ENCODE measurements around the gene SYNGAP1.
"Not testable (repeated sequence)": the region's sequence is repeated elsewhere in the genome, so short reads cannot be mapped to it uniquely, and the experiment has no call there.

The SYNGAP1 gene

DNA sequence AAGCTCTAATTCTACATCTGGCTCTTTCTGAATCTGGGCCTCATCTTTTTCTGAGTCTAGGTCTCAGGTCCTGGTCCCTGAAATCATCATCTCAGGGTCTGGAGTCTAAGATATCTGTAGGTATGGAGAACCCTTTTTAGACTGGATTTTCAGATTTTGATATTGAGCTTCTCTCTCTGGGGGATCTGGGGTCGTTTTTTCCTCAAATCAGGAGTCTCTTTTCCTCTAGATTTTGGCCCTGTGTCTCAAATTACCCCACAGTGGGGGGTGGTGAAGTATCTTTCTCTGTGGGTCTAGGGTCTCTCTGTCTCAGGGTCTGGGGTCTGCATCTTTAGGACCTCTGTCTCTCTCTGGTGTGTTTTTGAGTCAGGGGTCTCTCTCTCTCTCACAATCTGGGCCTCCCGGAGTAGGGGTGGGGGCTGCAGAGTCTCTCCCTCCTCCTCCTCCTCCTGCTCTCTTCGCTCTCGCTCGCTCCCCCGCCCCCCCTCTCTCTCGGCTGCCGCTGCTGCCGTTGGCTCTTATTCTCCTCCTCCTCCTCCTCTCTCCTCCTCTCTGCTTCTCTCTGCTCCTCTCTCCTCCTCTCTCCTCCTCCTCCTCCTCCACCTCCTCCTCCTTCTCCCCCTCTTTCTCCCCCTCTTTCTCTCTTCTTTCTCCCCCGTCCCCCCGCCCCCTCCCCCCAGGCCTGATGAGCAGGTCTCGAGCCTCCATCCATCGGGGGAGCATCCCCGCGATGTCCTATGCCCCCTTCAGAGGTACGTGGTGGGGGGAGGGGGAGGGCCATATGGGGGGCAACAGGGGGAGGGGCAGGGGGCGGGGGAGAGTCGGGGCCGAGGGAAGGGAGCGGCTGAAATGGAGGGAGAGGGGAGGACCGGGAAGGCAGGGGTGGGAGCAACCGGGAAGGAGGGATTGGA is at the start of gene SYNGAP1:
TSS of gene SYNGAP1 (plus strand) at position 486 of the 911 bp plus-strand sequence. CDS start at position 686, 200 bp downstream.
- no peak for DNase-seq (ENCODE audit: low spot score)

DNA sequence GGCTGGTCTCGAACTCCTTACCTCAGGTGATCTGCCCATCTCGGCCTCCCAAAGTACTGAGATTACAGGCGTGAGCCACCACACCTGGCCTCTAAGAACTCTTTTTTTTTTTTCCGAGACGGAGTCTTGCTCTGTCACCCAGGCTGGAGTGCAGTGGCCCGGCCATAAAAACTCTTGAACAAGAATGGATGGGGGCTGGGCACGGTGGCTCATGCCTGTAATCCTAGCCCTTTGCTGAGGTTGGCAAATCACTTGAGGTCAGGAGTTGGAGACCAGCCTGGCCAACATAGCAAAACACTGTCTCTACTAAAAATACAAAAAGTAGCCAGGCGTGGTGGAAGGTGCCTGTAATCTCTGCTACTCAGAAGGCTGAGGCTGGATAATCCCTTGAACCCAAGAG is 48.0 kb upstream of the SYNGAP1 start:
- not testable (repeated sequence) for DNase-seq (ENCODE audit: low spot score)

- DNase-seq (ENCODE audit: low spot score): no peak
These were observed 47.2 kb upstream of the SYNGAP1 start for GRCh38 chr6:33372526-33373123.

DNA sequence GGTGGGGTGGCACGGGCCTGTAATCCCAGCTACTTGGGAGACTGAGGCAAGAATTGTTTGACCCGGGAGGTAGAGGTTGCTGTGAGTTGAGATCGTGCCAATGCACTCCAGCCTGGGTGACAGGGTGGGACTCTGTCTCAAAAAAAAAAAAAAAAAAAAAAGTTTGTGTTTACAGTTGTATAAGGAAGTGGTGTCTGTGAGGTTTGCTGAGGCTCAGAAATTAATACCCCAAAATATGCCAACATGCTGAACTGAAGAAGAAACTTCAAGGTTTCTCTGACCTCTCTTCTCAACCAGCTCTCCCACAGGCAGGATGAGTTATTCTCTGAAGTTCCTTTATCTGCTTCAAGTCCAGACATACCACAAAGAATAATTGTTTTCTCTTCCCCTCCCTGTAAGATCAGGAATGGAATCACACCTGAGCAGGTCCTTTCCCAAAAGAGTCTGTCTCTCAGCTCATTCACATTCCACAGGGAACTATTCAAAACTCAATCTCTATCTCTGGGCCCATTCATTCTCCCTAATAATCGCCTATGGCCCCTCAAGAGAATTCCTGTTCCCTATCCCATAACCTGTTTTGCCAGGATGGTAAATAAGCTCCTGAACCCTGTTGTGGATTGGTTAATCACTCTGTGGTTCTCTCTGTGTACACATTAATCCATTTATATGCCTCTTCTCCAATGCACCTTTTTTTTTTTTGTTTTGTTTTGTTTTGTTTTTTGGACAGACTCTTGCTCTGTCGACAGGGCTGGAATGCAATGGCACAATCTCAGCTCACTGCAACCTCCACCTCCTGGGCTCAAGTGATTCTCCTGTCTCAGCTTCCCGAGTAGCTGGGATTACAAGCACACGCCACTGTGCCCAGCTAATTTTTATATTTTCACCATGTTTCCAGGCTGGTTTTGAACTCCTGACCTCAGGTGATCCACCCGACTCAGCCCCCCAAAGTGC is 45.6 kb upstream of the SYNGAP1 start:
- DNase-seq (ENCODE audit: low spot score): no peak

GRCh38 chr6:33375143-33375671 is 44.7 kb upstream of the SYNGAP1 start:
- DNase-seq (ENCODE audit: low spot score): no peak

GRCh38 chr6:33377171-33377570 is 42.7 kb upstream of the SYNGAP1 start:
- no peak for DNase-seq (ENCODE audit: low spot score)

GRCh38 chr6:33379184-33379583 is 40.7 kb upstream of the SYNGAP1 start:
- DNase-seq (ENCODE audit: low spot score): not testable (repeated sequence)

DNA sequence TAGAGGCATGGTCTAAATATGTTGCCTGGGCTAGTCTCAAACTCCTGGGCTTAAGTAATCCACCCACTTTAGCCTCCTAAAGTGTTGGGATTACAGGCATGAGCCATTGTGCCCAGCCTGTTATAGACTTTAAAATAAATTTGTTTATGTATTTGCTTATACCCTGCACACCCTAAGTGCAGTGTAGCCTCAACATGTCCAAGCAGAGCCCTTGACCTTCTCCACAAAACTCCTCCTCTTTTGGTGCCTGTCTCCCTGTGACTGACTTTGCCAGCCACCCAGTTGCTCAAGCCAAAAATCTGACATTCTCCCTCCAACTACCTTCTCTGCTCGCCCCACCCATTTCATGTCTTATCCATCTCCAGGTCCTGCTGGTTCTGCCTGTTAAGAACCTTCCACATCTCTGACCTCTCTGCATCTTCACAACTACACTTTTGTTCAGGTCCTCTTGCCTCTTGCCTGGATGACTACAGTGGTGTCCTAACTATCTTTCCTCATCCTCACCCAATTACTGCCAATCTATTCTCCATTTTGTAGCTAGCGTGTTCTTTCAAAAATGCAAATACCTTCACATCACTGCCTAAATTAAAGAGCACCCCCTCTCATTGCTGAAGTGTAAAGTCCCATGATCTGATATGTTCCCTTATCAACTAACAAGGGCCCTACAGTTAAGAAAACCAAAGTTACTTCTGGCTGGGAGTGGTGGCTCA is 39.4 kb upstream of the SYNGAP1 start:
- DNase-seq (ENCODE audit: low spot score): peak; percentile 27

GRCh38 chr6:33383427-33384185 is 36.3 kb upstream of the SYNGAP1 start:
- no peak for DNase-seq (ENCODE audit: low spot score)

DNA sequence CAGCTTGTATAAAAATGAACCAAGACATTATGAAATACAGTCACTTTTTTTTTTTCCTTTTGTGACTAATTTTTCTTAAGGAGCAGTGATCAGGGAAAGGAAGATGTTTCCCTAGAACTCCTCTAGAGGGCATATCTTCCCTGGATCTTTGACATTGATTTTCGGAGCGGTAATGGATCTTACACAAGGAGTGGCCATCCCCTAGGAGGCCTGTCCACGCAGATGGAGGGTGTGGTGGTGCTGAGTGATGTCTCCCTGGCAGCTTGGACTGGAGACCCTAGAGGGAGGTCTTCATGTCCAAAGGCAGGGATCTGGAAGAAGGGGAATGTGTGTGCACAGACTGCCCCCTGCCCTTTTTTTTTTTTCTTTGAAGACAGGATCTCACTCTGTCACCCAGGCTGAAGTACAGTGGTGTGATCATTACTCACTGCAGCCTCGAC is 35.3 kb upstream of the SYNGAP1 start:
- no peak for DNase-seq (ENCODE audit: low spot score)

- DNase-seq (ENCODE audit: low spot score): no peak
These were observed 29.7 kb upstream of the SYNGAP1 start for GRCh38 chr6:33390173-33390572.

GRCh38 chr6:33390767-33391277 is 29.0 kb upstream of the SYNGAP1 start:
- DNase-seq (ENCODE audit: low spot score): no peak

DNA sequence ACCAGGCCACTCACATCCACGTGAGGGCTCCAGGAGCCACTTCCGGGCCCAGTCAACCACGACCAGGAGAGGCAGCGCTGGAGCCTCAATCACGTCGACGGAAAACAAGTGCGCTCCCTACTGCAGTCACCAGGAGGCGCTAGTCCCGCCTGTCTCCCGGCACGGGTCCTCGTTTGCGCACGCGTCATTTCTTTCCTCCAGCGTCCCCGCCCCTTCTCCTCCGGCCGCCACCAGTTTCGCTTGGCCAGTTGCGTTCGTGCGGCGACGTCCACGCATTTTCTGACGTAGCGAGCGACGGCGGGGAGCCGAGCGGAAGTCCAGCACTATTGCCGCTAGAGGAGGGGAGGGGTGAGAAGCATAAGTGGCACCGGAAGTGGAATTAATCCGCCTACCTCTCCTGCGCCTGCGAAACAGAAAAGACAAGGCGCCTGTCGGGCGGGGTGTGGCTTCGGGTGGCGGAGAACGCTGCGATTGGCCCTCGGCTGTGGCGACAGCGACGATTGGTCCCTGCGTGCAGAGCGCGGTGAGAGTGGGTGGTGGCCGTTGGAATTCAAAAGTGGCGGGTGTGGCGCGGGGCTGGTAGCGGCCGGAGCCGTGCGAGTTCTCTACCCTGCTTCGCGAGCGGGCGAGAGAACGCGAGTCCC is 28.5 kb upstream of the SYNGAP1 start, which contains the start of gene KIFC1:
TSS of gene KIFC1 (plus strand) at position 546 of the 644 bp plus-strand sequence. CDS start 163 bp downstream, outside the sequence.
- DNase-seq (ENCODE audit: low spot score): peak; percentile 99

GRCh38 chr6:33391922-33392594 is 27.8 kb upstream of the SYNGAP1 start:
- peak; percentile 29 for DNase-seq (ENCODE audit: low spot score)

DNA sequence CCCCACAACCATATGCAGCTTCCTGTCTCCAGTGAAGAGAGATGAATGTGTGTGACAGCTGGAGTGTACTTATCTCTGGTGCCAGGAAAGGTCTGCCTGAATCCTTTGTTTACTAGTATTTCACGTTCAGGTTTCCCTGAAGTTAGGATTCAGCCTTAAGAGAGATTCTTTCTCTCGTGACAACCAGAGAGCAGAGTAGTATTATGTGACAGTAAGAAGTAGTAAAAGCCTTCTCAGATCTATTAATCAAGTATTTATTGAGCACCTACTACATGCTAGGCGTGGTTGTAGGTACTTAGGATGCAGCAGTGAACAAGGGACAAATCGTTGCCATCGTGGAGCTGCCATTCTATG is 27.3 kb upstream of the SYNGAP1 start:
- no peak for DNase-seq (ENCODE audit: low spot score)

DNA sequence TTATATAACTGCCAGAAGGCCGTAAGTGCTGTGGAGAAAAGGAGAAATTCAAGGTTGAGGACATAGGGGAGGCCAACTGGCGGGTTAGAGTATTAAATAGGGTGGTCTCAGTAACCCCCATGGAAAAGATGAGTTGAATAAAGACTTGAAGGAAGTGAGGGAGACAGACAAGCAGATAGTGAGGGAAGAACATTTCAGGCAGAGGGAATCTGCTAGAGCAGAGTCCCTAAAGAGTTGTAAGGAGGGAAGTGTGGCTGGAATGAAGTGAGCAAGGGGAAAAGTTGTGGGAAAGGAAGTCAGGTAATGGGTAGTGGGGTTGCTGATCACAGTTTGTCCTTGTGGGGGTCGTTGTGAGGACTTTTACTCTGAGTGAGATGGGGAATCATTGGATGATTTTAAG is 26.9 kb upstream of the SYNGAP1 start:
- DNase-seq (ENCODE audit: low spot score): no peak

- no peak for DNase-seq (ENCODE audit: low spot score)
These were observed 22.3 kb upstream of the SYNGAP1 start for GRCh38 chr6:33397541-33397940.

GRCh38 chr6:33398601-33399000 is 21.3 kb upstream of the SYNGAP1 start:
- not testable (repeated sequence) for DNase-seq (ENCODE audit: low spot score)

DNA sequence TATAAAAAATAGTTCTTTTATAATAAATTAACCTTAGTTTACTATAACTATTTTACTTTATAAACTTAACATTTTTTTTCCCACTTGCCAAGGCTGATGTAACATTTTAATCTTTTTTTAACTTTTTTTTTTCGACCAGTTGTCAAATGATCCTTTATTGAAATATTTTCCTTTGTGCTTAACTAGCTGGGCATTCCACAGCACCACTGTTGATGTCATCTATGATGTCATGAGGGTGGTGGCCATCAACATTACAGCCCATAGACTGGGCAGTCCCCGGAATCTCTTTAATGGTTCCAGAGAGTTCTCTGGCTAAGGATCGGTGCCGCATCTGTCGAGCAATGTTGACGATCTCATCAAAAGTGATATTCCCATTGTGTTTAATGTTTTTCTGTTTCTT is 20.0 kb upstream of the SYNGAP1 start:
- not testable (repeated sequence) for DNase-seq (ENCODE audit: low spot score)
